GM19468 (cell line): ENCODE results near the gene PRIMPOL.
"Not testable (repeated sequence)": the region's sequence is repeated elsewhere in the genome, so short reads cannot be mapped to it uniquely, and the experiment has no call there.

Experiments
- ATAC-seq: cut with Tn5 transposase; IDR thresholded peaks from one replicate; pipeline ENCODE4 v1.9.1; 2021; ENCODE audit warnings: mild to moderate bottlenecking, moderate library complexity, moderate number of reproducible peaks; ENCODE audit not compliant: unreplicated experiment; ENCODE audit errors: extremely low read depth

The PRIMPOL gene

GRCh38 chr4:184636144-184636543 lies 13.4 kb upstream of the PRIMPOL start:
- ATAC-seq: no peak

- ATAC-seq: no peak
Measured at GRCh38 chr4:184636897-184637296, 12.6 kb upstream of the PRIMPOL start.

- ATAC-seq: no peak
Measured at GRCh38 chr4:184641022-184641421, 8.5 kb upstream of the PRIMPOL start.

- ATAC-seq: no peak
Measured at GRCh38 chr4:184641451-184641850, 8.1 kb upstream of the PRIMPOL start.

GRCh38 chr4:184643731-184644130 lies 5.8 kb upstream of the PRIMPOL start:
- no peak for ATAC-seq

DNA sequence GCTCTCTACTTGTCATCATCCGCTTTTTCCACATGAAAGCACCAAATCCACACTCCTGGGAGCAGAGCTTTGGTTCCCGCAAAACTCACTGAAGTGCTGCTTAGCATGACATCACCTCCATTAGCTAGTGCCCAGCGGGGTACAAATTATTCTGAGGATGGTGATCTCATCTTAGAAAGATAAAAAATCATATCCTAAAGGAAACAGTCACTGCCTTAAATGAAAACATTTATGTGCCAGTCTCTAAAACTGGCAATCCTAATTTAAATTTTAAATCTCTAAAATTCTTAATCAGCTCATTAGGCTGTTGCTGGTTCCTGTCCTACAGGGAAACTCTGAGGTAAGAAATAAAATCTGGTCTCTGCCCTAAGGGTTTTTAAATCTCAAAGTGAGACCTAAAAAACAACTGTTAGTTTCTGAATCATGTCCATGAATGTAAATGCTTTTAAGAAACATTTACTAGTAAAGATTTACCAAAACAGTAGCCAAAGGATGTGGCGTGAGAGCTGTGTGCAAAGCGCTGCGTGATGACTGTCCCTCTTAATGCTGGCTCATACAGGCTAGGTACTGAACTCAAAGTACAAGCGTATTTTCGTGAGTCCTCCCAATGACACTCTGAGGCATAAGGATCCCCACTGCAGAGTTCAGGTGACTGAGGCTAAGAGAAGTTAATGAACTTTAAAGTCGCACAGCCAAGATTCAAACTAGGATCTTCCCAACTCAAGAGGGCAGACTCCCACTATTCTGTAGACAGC lies 4.8 kb upstream of the PRIMPOL start:
- ATAC-seq: no peak

DNA sequence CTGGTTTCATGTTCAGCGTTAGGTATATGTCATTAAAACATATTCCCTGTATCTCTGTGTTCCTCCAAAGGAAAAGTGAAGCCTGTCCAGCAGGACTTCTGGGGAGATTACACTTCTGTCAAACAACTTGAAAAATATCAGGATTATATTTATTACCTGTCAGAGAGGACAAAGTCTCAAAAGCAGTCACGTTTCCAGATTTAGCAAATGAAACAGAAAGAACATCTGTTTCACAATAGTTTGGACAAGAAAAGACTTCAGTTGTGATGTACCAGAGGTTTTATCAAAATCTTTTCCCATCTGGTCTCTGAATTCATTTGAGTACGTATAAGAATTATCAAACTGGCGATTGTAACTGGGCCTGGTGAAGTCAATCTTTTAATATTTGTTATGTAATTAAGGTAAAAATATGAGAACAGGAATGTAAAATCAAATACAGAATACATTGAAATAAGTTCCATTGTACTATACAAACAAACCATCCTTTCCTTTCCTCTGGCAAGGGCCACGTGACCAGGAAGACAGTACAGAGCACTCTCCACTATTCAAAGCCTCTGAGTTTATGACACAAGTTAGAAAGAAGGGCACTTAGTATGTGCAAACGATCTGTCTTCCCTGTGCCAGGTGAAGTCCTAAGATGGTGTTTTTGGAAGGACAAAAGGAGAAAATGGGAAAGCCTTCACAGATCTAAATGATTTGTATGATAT lies 3.5 kb upstream of the PRIMPOL start:
- ATAC-seq: no peak

DNA sequence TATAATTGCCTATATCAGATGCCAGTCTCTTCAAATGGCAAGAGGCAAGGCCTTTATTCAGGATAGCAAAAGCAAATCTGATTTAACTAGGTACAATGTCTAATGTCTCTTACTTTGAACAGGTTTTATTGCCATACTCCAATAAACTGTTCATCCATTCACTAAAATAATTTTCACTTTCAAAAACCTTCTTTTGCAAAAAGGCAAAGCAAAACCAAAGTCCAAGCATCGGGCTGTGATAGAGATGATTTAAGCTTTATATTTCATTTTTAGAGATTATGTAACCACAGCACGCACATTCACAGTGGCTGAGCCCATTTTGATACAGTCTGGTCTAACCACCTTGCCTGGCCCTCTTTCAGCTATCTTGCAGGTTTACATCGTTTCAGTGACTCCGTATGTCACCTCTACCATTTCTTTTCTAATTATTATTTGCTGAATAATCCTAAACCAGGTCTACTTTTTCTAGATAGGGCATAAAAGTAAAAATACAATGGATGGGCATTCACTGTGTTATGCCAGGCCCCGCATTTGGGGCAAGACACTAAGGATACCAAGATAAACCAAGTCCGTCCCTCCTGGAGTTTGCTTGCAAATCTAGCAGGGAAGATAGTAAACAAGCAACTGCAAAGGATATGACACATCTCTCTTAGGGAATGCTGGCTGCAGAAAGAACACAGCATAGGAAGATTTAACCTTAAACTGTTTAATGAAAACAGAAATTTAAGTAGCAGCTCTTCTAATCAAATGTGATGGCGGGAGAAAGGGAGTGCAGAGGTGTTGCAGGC lies 2.1 kb upstream of the PRIMPOL start:
- ATAC-seq: no peak

DNA sequence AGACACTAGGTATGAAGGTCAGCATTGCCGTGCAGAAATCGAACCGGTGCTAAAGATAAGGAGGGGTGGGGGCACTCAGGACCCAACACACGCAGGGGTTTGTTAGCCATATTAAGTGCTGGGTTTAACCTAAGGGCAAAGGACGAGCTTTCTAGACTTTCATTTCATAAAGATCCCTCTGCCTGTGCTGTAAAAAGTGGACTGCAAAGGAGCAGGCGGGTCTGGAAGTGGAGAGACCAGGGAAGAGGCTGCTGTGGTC lies 1.6 kb upstream of the PRIMPOL start:
- no peak for ATAC-seq

- no peak for ATAC-seq
Measured at GRCh38 chr4:184648313-184649025, 1.1 kb upstream of the PRIMPOL start.

DNA sequence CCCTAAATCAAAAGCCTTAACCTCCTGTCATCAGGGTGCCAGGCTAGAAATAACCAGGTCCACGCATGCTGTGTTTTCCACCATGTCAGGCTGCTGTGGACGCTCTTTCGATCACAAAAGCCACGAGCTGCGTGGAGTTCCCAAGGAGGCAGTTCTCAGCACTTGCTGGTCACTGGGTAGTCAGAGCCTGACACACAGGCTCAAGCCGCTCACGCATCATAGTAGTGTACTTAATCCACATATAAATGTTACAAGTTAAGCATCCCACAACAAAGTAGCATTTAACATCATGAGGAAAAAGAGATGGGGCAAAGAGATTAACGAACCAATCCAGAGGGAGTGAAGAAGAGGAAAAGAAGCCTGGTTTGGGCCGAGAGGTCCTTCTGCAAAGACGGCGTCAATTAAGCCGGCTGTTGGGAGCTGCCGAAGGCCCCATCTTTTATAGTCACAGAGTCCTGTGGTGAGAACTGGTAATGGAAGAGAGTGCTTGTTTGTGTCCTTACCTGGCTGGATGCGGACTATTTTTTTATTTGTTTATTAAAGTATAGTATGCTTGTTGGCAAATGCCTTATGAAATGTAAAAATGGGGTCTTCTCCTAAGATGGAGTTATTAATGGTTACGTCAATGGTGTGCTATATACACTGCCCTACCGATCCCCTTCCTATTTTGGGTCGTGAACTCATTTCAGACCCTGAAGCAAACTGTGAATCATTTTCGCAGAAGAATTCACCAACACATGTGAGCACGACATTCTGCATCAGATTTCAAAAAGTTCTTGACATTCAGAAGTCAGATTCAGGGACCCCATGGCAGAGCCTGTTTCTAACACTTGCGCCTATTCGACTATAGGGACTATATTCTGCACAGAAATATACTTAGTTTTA lies 675 bp downstream of the PRIMPOL start:
- ATAC-seq: no peak

GRCh38 chr4:184651899-184652298 lies 2.4 kb downstream of the PRIMPOL start:
- ATAC-seq: no peak

GRCh38 chr4:184652681-184653080 lies 3.1 kb downstream of the PRIMPOL start:
- ATAC-seq: not testable (repeated sequence)

GRCh38 chr4:184653650-184654049 lies 4.1 kb downstream of the PRIMPOL start:
- no peak for ATAC-seq

DNA sequence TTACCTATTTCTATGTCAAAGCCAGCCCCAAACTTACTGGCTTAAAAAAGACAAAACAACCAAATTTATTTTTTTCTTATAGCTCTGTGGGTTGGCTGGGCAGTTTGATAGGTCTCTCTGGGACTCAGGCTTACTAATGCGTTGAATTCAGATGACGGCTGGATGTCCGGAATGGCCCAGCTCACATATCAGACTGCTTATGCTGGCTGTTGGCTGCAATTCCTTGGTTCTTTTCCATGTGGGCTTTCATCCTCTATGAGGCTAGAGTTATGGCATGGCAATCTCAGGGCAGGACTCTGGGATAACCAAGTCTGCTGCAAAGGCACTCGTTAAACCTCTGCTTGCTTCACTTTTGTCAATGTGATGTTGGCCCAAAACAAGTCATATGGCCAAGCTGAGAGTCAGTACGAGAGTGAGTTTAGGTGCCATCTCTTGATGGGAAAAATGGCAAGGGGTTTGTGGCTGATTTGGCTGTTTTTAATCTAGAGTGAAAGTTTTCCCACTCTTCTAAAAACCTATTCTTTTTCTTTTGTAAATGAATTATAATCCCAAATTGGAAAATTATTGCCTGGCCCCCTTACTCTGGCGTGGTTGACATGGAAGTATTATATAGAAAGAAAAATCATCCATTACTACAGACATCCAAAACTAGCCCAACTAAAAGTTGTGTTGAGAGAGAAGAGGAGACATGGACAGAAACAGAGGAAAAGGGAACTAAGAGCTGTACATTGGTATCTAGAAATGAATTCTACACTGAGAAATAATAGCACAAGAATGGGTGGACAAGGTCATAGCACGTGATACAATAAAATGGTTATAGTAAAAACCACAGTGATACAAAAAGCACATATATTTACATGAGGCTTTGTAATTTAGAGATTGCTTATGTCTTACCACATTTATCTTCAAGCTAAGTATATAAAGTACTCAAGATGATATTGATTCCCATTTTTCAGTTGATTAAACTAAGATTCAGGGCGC lies 6.6 kb downstream of the PRIMPOL start:
- no peak for ATAC-seq

DNA sequence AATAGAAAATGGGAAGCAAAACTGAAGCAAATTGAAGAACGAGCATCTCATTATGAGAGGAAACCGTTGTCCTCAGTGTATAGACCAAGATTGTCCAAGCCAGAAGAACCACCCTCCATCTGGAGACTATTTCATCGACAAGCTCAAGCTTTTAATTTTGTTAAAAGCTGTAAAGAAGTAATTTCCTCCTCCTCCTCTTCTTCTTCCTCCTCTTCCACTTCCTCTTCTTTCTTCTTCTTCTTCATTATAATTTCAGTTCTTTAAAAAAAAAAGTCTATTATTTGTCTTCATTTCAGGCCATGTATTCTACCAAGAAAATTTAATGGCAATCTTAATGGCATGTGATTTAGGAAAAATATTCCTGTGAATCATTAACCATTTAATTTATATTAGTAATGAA lies 7.6 kb downstream of the PRIMPOL start:
- ATAC-seq: no peak

DNA sequence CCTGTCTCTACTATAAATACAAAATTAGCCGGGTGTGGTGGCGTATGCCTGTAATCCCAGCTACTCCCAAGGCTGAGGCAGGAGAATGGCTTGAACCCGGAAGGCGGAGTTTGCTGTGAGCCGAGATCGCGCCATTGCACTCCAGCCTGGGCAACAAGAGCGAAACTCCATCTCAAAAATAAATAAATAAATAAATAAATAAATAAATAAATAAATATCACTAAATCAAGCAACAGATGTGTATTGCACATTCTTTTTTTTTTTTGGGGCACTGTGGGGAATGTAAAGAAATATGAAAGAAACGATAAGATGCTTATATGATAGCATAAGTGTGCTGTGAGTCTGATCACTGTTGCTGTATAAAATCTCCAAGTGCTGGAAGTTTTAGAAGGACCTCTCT lies 8.3 kb downstream of the PRIMPOL start:
- ATAC-seq: not testable (repeated sequence)

DNA sequence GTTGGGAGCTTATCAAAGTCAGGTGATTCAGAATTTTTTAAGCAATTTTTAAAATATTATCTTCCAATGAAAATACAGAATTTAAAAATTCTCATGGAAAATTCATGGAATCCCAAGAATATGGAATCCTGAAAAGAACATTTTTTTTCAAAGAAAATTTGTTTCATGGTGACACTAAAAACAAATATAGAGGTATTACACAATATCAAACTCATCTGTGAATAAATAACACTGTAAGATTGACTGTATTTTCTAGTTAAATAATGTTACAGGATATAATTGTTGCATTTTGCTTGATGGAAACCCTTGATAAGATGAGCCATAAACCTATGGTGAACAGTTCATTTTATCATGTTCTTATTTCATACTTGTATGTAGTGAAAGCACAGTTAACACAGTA lies 11.4 kb downstream of the PRIMPOL start:
- ATAC-seq: no peak

GRCh38 chr4:184662236-184662635 lies 12.7 kb downstream of the PRIMPOL start:
- no peak for ATAC-seq
